Pancreas (tissue), 10 donors: ENCODE data around the gene TENM3. TPM values are rescaled to one million over a fixed set of nuclear protein-coding genes. Genes with fewer than 3 reads are reported as not detected.

Experiments
- ATAC-seq, 4 donors: fragments of 200-7000 bp; cut with Tn5 transposase; one replicate each; pipeline versions ENCODE4 v1.8.0 to v1.9.1; 2020; ENCODE audit warnings: mild to moderate bottlenecking in 4 of 4, moderate library complexity in 4 of 4
- DNase-seq, 6 donors: peaks; one replicate each; pipeline ENCODE4 v3.0.0-alpha.2; 2020
- FAIRE-seq: peaks from 2 replicates; lab custom pipeline; 2012; peaks lifted over from hg19 to GRCh38; lab: Jason Lieb, UNC
- H3K27ac ChIP-seq, 4 donors: fragments of 200-600 bp; sonication (generic); 1 replicate in 3 of 4; 2 replicates in 1 of 4; pipeline versions ENCODE4 v1.5.0 to v1.8.0; 2020
- H3K27me3 ChIP-seq, 4 donors: fragments of 200-600 bp; one replicate each; pipeline ENCODE4 v1.8.0; 2021
- H3K36me3 ChIP-seq, 3 donors: fragments of 200-600 bp; sonication (generic) in 1 of 3; one replicate each; pipeline versions ENCODE4 v1.5.0 to v1.8.0; 2020 to 2021
- H3K4me1 ChIP-seq, 3 donors: fragments of 200-600 bp; one replicate each; pipeline ENCODE4 v1.8.0; 2021
- H3K4me3 ChIP-seq, 4 donors: fragments of 200-600 bp; sonication (generic) in 2 of 4; one replicate each; pipeline versions ENCODE4 v1.5.0 to v1.8.0; 2020 to 2021
- H3K9me3 ChIP-seq, 4 donors: fragments of 200-600 bp; one replicate each; pipeline ENCODE4 v1.8.0; 2021
- WGBS, 2 donors: extraction: QIAGEN DNeasy Blood & Tissue Kit; methylation state at CpG; one replicate each; pipeline ENCODE4 v1.1.7; 2013; 5-methylcytosine and 5-hydroxymethylcytosine counted together
- intact Hi-C, 3 donors: fragments of 100-400 bp; cut with DNase I; formaldehyde crosslinking; loops; one replicate each; pipeline versions ENCODE4 v1.11.1 to v1.14.2; 2022
- polyA plus RNA-seq, 2 donors: library from polyadenylated mRNA; stranded (reverse); fragments of 200-250 nt; gene quantifications; one replicate each; pipeline ENCODE4 v1.2.3, GENCODE V29; 2013
- total RNA-seq, 6 donors: library from RNA; stranded (reverse); fragmentation: NEBNext Ultra II Directional in 4 of 6; extraction: Animal tissue kit (Norgen Biotek cat#: 25700) in 4 of 6; gene quantifications; one replicate each; pipeline versions ENCODE4 v1.2.1 to v1.2.4, GENCODE V29; 2021 to 2023
- TF ChIP-seq, protein P1 (sequence below), 4 donors: fragments of 200-600 bp; sonication (generic) in 3 of 4; IDR thresholded peaks; one replicate each; pipeline versions ENCODE4 v1.5.0 to v1.8.0; 2021; ENCODE audit warnings: antibody characterized with exemption in 4 of 4
- donor health status: healthy with polysubstance abuse.
- donor health status: DM: no; HTN: no; CAD: no; lungs with moderate emphysema.
- donor health status: DM: no; HTN: no; CAD: no.
- donor health status: control.
- donor health status: control.
- donor health status: Bipolar disorder and iron deficiency.
- donor health status: DM: yes; HTN: yes; CAD: no.
- donor health status: DM: no; HTN: no; CAD: no.
- donor health status: DM: no; HTN: no; CAD: no.
- donor health status: DM: yes; HTN: yes; CAD: no.

TENM3 gene
- total and polyA plus RNA-seq, 8 donors, result 0.99 to 6.1 (median 4.4) TPM

GRCh38 chr4:182488896-182489295 lies 245.7 kb downstream of the TENM3 start:
- intact Hi-C loops, result no loop called here
- Histone ChIP-seq H3K4me1 (peaks cover 0 to 5% (median 0%) of the 10 kb centered on the region in 3 donors), H3K9me3 (no peaks in the 10 kb centered on the region), H3K27ac (no peak overlapping the region), H3K4me3 (no peak overlapping the region), H3K36me3 (no peaks in the 10 kb centered on the region), H3K27me3 (no peaks in the 10 kb centered on the region)
- WGBS, 2 donors, result 15 to 16% methylated on average over 2 of the region's 2 CpGs
- ATAC-seq (no peak), DNase-seq (no peak), FAIRE-seq (no peak)
- TF ChIP-seq, protein P1, sequence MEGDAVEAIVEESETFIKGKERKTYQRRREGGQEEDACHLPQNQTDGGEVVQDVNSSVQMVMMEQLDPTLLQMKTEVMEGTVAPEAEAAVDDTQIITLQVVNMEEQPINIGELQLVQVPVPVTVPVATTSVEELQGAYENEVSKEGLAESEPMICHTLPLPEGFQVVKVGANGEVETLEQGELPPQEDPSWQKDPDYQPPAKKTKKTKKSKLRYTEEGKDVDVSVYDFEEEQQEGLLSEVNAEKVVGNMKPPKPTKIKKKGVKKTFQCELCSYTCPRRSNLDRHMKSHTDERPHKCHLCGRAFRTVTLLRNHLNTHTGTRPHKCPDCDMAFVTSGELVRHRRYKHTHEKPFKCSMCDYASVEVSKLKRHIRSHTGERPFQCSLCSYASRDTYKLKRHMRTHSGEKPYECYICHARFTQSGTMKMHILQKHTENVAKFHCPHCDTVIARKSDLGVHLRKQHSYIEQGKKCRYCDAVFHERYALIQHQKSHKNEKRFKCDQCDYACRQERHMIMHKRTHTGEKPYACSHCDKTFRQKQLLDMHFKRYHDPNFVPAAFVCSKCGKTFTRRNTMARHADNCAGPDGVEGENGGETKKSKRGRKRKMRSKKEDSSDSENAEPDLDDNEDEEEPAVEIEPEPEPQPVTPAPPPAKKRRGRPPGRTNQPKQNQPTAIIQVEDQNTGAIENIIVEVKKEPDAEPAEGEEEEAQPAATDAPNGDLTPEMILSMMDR (IDR thresholded peaks at IDR 0.05), result no peak

GRCh38 chr4:182489607-182490006 lies 246.4 kb downstream of the TENM3 start:
- FAIRE-seq, result no peak
- TF ChIP-seq, protein P1 (IDR thresholded peaks at IDR 0.05), result no peak
- WGBS, 2 donors, result 89 to 92% methylated on average over 2 of the region's 2 CpGs
- intact Hi-C loops, result no loop called here
- no peak for ATAC-seq
- no peak overlapping the region for H3K4me3 ChIP-seq
- H3K27me3 ChIP-seq, result no peaks in the 10 kb centered on the region
- no peak overlapping the region for H3K27ac ChIP-seq
- peaks cover 0 to 5% (median 0%) of the 10 kb centered on the region in 3 donors for H3K4me1 ChIP-seq
- H3K9me3 ChIP-seq, result no peaks in the 10 kb centered on the region
- H3K36me3 ChIP-seq, result no peaks in the 10 kb centered on the region
- DNase-seq, result no peak

DNA sequence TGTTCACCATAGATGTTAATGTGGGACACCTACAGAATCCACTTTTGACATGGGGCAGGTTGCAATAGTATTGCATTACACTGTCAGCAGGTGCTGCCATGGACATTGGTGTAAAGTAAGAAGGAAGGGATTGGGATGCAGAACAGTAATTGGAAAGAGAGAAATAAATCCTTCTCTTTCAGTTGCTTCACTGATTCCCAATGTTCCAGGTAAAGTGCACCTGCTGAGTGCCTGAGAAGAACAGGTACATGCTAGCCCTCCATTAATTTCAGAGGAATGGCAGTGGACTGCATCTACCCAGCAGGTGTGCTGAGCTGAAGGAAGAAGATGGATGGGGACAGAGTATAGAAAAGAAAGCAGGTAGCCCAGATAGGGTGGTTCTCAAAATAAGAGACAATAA lies 248.5 kb downstream of the TENM3 start:
- intact Hi-C loops, result no loop called here
- peaks cover 0 to 5% (median 0%) of the 10 kb centered on the region in 3 donors for H3K4me1 ChIP-seq
- peak overlapping the region in 1 of 4 donors; percentile 1 for H3K27ac ChIP-seq
- FAIRE-seq (no peak), DNase-seq (no peak), ATAC-seq (peak in 1 of 4 donors; percentile 12)
- H3K27me3 ChIP-seq, result no peaks in the 10 kb centered on the region
- no peak overlapping the region for H3K4me3 ChIP-seq
- H3K36me3 ChIP-seq, result no peaks in the 10 kb centered on the region
- TF ChIP-seq, protein P1 (IDR thresholded peaks at IDR 0.05), result no peak
- H3K9me3 ChIP-seq, result no peaks in the 10 kb centered on the region

- Histone ChIP-seq H3K36me3 (no peaks in the 10 kb centered on the region), H3K27ac (peak overlapping the region in 1 of 4 donors; percentile 1), H3K4me1 (peaks cover 0 to 5% (median 0%) of the 10 kb centered on the region in 3 donors), H3K4me3 (no peak overlapping the region), H3K27me3 (no peaks in the 10 kb centered on the region), H3K9me3 (no peaks in the 10 kb centered on the region)
- WGBS, 2 donors, result 37 to 40% methylated on average over 3 of the region's 3 CpGs
- ATAC-seq (peak in 2 of 4 donors; percentile 22 to 57), DNase-seq (no peak), FAIRE-seq (peak; percentile 65)
- TF ChIP-seq, protein P1 (IDR thresholded peaks at IDR 0.05), result no peak
- intact Hi-C loops, result no loop called here
Measured at GRCh38 chr4:182492423-182492822, 249.2 kb downstream of the TENM3 start.

DNA sequence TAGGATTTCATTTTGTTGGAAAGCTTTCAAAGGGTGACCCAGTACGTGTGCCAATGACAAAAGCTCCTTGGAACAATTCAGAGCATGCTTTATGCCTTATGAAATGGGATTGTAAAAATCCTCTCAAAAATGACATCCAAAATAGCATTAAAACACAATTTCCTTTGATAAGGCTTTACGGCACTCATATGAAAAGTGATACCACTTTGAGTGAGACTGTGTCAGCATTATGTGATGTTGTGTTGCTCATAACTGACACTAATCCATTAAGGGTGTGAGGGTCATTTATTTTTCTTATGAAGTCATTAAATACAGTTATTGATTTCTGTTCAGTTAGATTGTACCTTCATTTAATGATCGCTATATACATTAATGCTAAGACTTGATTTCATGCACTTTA lies 250.2 kb downstream of the TENM3 start:
- WGBS, 2 donors, result 91 to 92% methylated on average over 3 of the region's 3 CpGs
- FAIRE-seq, result no peak
- Histone ChIP-seq H3K27ac (no peak overlapping the region), H3K36me3 (no peaks in the 10 kb centered on the region), H3K4me1 (peaks cover 0 to 5% (median 0%) of the 10 kb centered on the region in 3 donors), H3K4me3 (no peak overlapping the region), H3K9me3 (no peaks in the 10 kb centered on the region), H3K27me3 (no peaks in the 10 kb centered on the region)
- intact Hi-C loops, result no loop called here
- no peak for ATAC-seq
- no peak for DNase-seq
- TF ChIP-seq, protein P1 (IDR thresholded peaks at IDR 0.05), result no peak
